ENCODE results near the gene B4GALNT1. TPM values are rescaled to one million over a fixed set of nuclear protein-coding genes. Genes with fewer than 3 reads are reported as not detected.

The B4GALNT1 gene
- polyA plus RNA-seq, 1 donor (not counting 4 experiments of a cell fraction or from before 2014, with no cell fraction given) = 0.08 TPM

DNA sequence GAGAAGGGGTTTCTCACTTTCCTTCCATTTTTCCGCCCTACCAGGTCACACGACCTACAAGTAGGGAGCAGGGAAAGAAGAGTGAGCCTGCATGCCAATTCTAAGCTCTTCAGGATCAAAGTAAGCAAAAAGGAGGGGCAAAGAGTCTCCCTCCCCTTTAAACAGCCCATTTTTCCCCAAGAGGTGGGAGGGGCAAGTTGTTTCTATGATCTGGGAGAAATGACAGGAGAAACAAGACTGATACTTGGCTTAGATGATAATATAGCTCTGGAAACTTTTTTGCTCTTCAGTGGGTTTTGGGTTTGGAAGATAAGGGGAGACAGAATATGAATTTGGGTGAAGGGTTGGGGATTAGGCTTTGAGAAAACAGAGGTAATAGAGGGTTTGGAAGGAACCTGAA is 26.6 kb downstream of the B4GALNT1 start:
- no peak for DNase-seq (ENCODE audit: low read depth, low spot score)
- peaks cover 30% of the 10 kb centered on the region for H3K27me3 ChIP-seq (ENCODE audit: control insufficient read depth, extremely low read depth, insufficient read depth, low read length)
- peaks cover 3% of the 10 kb centered on the region for H3K9me1 ChIP-seq (ENCODE audit: control insufficient read depth, extremely low read depth, insufficient read depth, low read length)
- no peak overlapping the region for H3K9ac ChIP-seq (ENCODE audit: control insufficient read depth, extremely low read depth, insufficient read depth, low read length)
- no peaks in the 10 kb centered on the region for H4K20me1 ChIP-seq (ENCODE audit: control insufficient read depth, extremely low read depth, insufficient read depth, low read length)
- H3K9me3 ChIP-seq (ENCODE audit: control insufficient read depth, low read depth, low read length) = no peaks in the 10 kb centered on the region
- dilution Hi-C loops (cut with MboI; ENCODE audit: extremely low pct_ligation_motif_present, low sequenced_read_pairs) = no loop called here
- H2AFZ ChIP-seq (ENCODE audit: control insufficient read depth, low read length) = no peak overlapping the region
- peaks cover 15% of the 10 kb centered on the region for H3K4me1 ChIP-seq (ENCODE audit: control insufficient read depth, extremely low read depth, insufficient read depth, low read length)
- peaks cover 6 to 11% of the 10 kb centered on the region in 2 experiments for H3K36me3 ChIP-seq (ENCODE audit: control insufficient read depth in 2 of 2, extremely low read depth in 1 of 2, insufficient read depth in 2 of 2, low read length in 2 of 2)
- H3K4me3 ChIP-seq (ENCODE audit: control insufficient read depth in 2 of 3, extremely low read depth in 1 of 3, insufficient read depth in 2 of 3, low read depth in 1 of 3, low read length in 3 of 3) = no peak overlapping the region
- TF ChIP-seq EZH2 (IDR thresholded peaks at IDR 0.05; ENCODE audit: low read length) (no peak), CTCF (optimal IDR thresholded peaks at IDR 0.05 in 1 of 3, IDR thresholded peaks at IDR 0.05 in 1 of 3, conservative IDR thresholded peaks at IDR 0.05 in 1 of 3; ENCODE audit: extremely low read depth in 1 of 3, insufficient read depth in 2 of 3, low read length in 3 of 3) (no peak)
- no peaks in the 10 kb centered on the region for H3K79me2 ChIP-seq (ENCODE audit: control insufficient read depth, insufficient read depth, low read length)
- no peak for FAIRE-seq
- no peak overlapping the region for H3K4me2 ChIP-seq (ENCODE audit: control insufficient read depth, extremely low read depth, insufficient read depth, low read depth, low read length)
- no peak overlapping the region for H3K27ac ChIP-seq (ENCODE audit: control insufficient read depth, insufficient read depth, low read length)

DNA sequence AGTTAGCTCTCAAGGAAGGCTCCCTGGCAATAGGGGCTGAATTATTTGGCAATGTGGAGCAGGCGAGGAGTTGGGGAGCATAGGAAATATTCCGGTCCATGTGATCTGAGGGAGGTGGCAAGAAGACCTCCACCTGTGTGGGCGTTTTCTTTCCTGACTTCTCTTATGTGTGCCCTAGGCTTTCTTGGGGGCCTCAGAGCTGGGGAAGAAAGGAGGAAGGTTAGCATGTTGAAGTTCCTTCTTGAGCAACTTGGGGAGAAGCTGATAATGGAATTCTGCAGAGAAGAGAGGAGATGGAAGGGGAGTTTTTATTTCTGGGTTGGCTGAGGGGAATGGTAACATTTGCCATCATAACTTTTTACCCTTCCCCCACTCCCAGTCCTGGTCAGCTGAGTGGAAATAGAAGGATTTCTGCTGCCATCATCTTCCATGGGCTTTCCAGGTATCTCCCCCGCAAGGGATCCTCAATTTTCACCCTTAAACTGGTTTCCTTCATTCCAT is 27.1 kb downstream of the B4GALNT1 start:
- Histone ChIP-seq H3K79me2 (ENCODE audit: control insufficient read depth, insufficient read depth, low read length) (no peaks in the 10 kb centered on the region), H2AFZ (ENCODE audit: control insufficient read depth, low read length) (no peak overlapping the region), H3K4me1 (ENCODE audit: control insufficient read depth, extremely low read depth, insufficient read depth, low read length) (peaks cover 13% of the 10 kb centered on the region), H3K9me3 (ENCODE audit: control insufficient read depth, low read depth, low read length) (no peaks in the 10 kb centered on the region), H3K27me3 (ENCODE audit: control insufficient read depth, extremely low read depth, insufficient read depth, low read length) (peaks cover 25% of the 10 kb centered on the region), H3K4me2 (ENCODE audit: control insufficient read depth, extremely low read depth, insufficient read depth, low read depth, low read length) (no peak overlapping the region), H4K20me1 (ENCODE audit: control insufficient read depth, extremely low read depth, insufficient read depth, low read length) (no peaks in the 10 kb centered on the region), H3K36me3 (ENCODE audit: control insufficient read depth in 2 of 2, extremely low read depth in 1 of 2, insufficient read depth in 2 of 2, low read length in 2 of 2) (peaks cover 9 to 12% of the 10 kb centered on the region in 2 experiments), H3K27ac (ENCODE audit: control insufficient read depth, insufficient read depth, low read length) (no peak overlapping the region), H3K4me3 (ENCODE audit: control insufficient read depth in 2 of 3, extremely low read depth in 1 of 3, insufficient read depth in 2 of 3, low read depth in 1 of 3, low read length in 3 of 3) (no peak overlapping the region), H3K9ac (ENCODE audit: control insufficient read depth, extremely low read depth, insufficient read depth, low read length) (no peak overlapping the region), H3K9me1 (ENCODE audit: control insufficient read depth, extremely low read depth, insufficient read depth, low read length) (peaks cover 3% of the 10 kb centered on the region)
- FAIRE-seq (no peak), DNase-seq (ENCODE audit: low read depth, low spot score) (no peak)
- TF ChIP-seq EZH2 (IDR thresholded peaks at IDR 0.05; ENCODE audit: low read length) (no peak), CTCF (optimal IDR thresholded peaks at IDR 0.05 in 1 of 3, IDR thresholded peaks at IDR 0.05 in 1 of 3, conservative IDR thresholded peaks at IDR 0.05 in 1 of 3; ENCODE audit: extremely low read depth in 1 of 3, insufficient read depth in 2 of 3, low read length in 3 of 3) (no peak)
- dilution Hi-C loops (cut with MboI; ENCODE audit: extremely low pct_ligation_motif_present, low sequenced_read_pairs) = no loop called here

Data from keratinocyte (primary cell).